Liver (tissue), 9 donors: Measurements from ENCODE around the gene AIDA. TPM values are rescaled to one million over a fixed set of nuclear protein-coding genes. Genes with fewer than 3 reads are reported as not detected.

Source experiments
- DNase-seq: peaks from one replicate; pipeline ENCODE4 v3.0.0-alpha.2; 2017; ENCODE audit warnings: low spot score
- H3K27ac ChIP-seq, 2 donors: one replicate each; pipeline ENCODE4 v1.7.0; 2013; ENCODE audit warnings: inconsistent platforms in 2 of 2, low read length in 2 of 2, control low read depth in 1 of 2, low read depth in 1 of 2, mild to moderate bottlenecking in 1 of 2
- H3K27me3 ChIP-seq, 4 donors: one replicate each; pipeline versions ENCODE4 v1.6.1 to v1.7.0; 2013; ENCODE audit warnings: low read length in 3 of 4, inconsistent platforms in 1 of 4, mild to moderate bottlenecking in 1 of 4, moderate library complexity in 1 of 4; ENCODE audit not compliant: control insufficient read depth in 4 of 4, insufficient read depth in 4 of 4
- H3K36me3 ChIP-seq, 4 donors: one replicate each; pipeline versions ENCODE4 v1.6.1 to v1.7.0; 2013; ENCODE audit warnings: low read length in 3 of 4, mild to moderate bottlenecking in 3 of 4, low read depth in 1 of 4, moderate library complexity in 1 of 4; ENCODE audit not compliant: control insufficient read depth in 4 of 4, insufficient read depth in 3 of 4
- H3K4me1 ChIP-seq, 4 donors: one replicate each; pipeline versions ENCODE4 v1.6.1 to v1.7.0; 2013; ENCODE audit warnings: low read length in 3 of 4, mild to moderate bottlenecking in 3 of 4, moderate library complexity in 1 of 4; ENCODE audit not compliant: control insufficient read depth in 4 of 4, insufficient read depth in 4 of 4
- H3K4me3 ChIP-seq, 3 donors: one replicate each; pipeline versions ENCODE4 v1.6.1 to v1.7.0; 2013; ENCODE audit warnings: low read length in 3 of 3, control low read depth in 1 of 3, low read depth in 1 of 3, mild to moderate bottlenecking in 1 of 3
- H3K9ac ChIP-seq, 2 donors: one replicate each; pipeline ENCODE4 v1.7.0; 2013; ENCODE audit warnings: low read length in 2 of 2, mild to moderate bottlenecking in 2 of 2, moderate library complexity in 2 of 2, control low read depth in 1 of 2, low read depth in 1 of 2
- H3K9me3 ChIP-seq, 4 donors: one replicate each; pipeline versions ENCODE4 v1.6.1 to v1.7.0; 2013; ENCODE audit warnings: low read length in 3 of 4; ENCODE audit not compliant: control insufficient read depth in 4 of 4
- CTCF ChIP-seq: fragments of 150-350 bp; IDR thresholded peaks from 2 replicates; pipeline ENCODE4 v1.5.1; 2017; ENCODE audit warnings: improper control_type of control experiment, low read depth, low read length; ENCODE audit not compliant: missing input control
- EGR1 ChIP-seq, 2 donors: IDR thresholded peaks; 2 replicates each; pipeline ENCODE4 v1.6.1; 2016 to 2018; ENCODE audit warnings: antibody characterized with exemption in 2 of 2, low read depth in 2 of 2
- FOXA1 ChIP-seq: IDR thresholded peaks from 2 replicates; pipeline ENCODE4 v1.6.1; 2016; ENCODE audit warnings: antibody characterized with exemption
- FOXA2 ChIP-seq: IDR thresholded peaks from 2 replicates; pipeline ENCODE4 v1.6.1; 2016; ENCODE audit warnings: antibody characterized with exemption
- GABPA ChIP-seq, 2 donors: IDR thresholded peaks in 1 of 2; conservative IDR thresholded peaks in 1 of 2; 2 replicates each; pipeline ENCODE4 v1.6.1; 2016; ENCODE audit warnings: antibody characterized with exemption in 2 of 2, mild to moderate bottlenecking in 1 of 2, moderate library complexity in 1 of 2
- HNF4G ChIP-seq: IDR thresholded peaks from 2 replicates; pipeline ENCODE4 v1.6.1; 2016; ENCODE audit warnings: antibody characterized with exemption
- JUND ChIP-seq, 2 donors: IDR thresholded peaks; 2 replicates each; pipeline ENCODE4 v1.6.1; 2016; ENCODE audit warnings: antibody characterized with exemption in 2 of 2
- NR2F2 ChIP-seq: IDR thresholded peaks from 2 replicates; pipeline ENCODE4 v1.6.1; 2016; ENCODE audit warnings: antibody characterized with exemption
- RAD21 ChIP-seq, 2 donors: IDR thresholded peaks; 2 replicates each; pipeline ENCODE4 v1.6.1; 2016; ENCODE audit warnings: antibody characterized with exemption in 2 of 2, mild to moderate bottlenecking in 2 of 2
- REST ChIP-seq: IDR thresholded peaks from 2 replicates; pipeline ENCODE4 v1.6.1; 2016; ENCODE audit warnings: antibody characterized with exemption, mild to moderate bottlenecking
- RXRA ChIP-seq, 2 donors: IDR thresholded peaks; 2 replicates each; pipeline ENCODE4 v1.6.1; 2017 to 2018; ENCODE audit warnings: antibody characterized with exemption in 2 of 2, mild to moderate bottlenecking in 1 of 2
- TAF1 ChIP-seq: conservative IDR thresholded peaks from 2 replicates; pipeline ENCODE4 v1.6.1; 2016; ENCODE audit warnings: antibody characterized with exemption, mild to moderate bottlenecking
- YY1 ChIP-seq: IDR thresholded peaks from 2 replicates; pipeline ENCODE4 v1.6.1; 2016; ENCODE audit warnings: antibody characterized with exemption, mild to moderate bottlenecking
- ZBTB33 ChIP-seq: IDR thresholded peaks from 2 replicates; pipeline ENCODE4 v1.6.1; 2016; ENCODE audit warnings: antibody characterized with exemption
- WGBS: extraction: QIAGEN DNeasy Blood & Tissue Kit; methylation state at CpG from one replicate; pipeline ENCODE4 v1.1.7; 2013; 5-methylcytosine and 5-hydroxymethylcytosine counted together
- polyA plus RNA-seq, 2 donors: library from polyadenylated mRNA; stranded (reverse) in 1 of 2; unstranded in 1 of 2; fragments of 200-250 nt in 1 of 2; fragments of >200 nt in 1 of 2; fragmentation: Nextera tagmentation in 1 of 2; extraction: Ambion mirVana in 1 of 2; gene quantifications; one replicate each; pipeline versions ENCODE4 v1.2.1 to v1.2.3, GENCODE V29; 2013 to 2015
- total RNA-seq, 2 donors: library from RNA; depleted of rRNA; stranded (reverse); fragments of >200 nt; gene quantifications; one replicate each; pipeline ENCODE4 v1.2.3, GENCODE V29; 2014
- donor health status: healthy.
- donor health status: healthy.
- donor health status: healthy.
- donor health status: healthy.
- donor health status: healthy.

AIDA gene
- total and polyA plus RNA-seq, 4 donors: 9.3 to 48.2 (median 21.5) TPM

- H3K27me3 ChIP-seq: no peaks in the 10 kb centered on the region
- no peaks in the 10 kb centered on the region for H3K9me3 ChIP-seq
- H3K36me3 ChIP-seq: peaks cover 0 to 2% (median 0%) of the 10 kb centered on the region in 4 donors
- H3K27ac ChIP-seq: no peak overlapping the region
- no peak overlapping the region for H3K4me3 ChIP-seq
- no peak for DNase-seq
- TF ChIP-seq TAF1: no peak
- no peak for TF ChIP-seq JUND (IDR thresholded peaks at IDR 0.05)
- TF ChIP-seq REST: no peak
- TF ChIP-seq HNF4G: no peak
- TF ChIP-seq RAD21 (IDR thresholded peaks at IDR 0.05): no peak
- TF ChIP-seq ZBTB33: no peak
- no peak for TF ChIP-seq NR2F2
- TF ChIP-seq RXRA (IDR thresholded peaks at IDR 0.05): no peak
- no peak for TF ChIP-seq YY1
- TF ChIP-seq CTCF: no peak
- no peak for TF ChIP-seq FOXA1
- no peak for TF ChIP-seq EGR1 (IDR thresholded peaks at IDR 0.05; ENCODE audit: low read depth in 2 of 2)
- WGBS: 85% methylated on average over 2 of the region's 2 CpGs
- no peaks in the 10 kb centered on the region for H3K4me1 ChIP-seq
- no peak overlapping the region for H3K9ac ChIP-seq
These were observed 14.5 kb downstream of the AIDA start for GRCh38 chr1:222697826-222698225.

GRCh38 chr1:222697203-222697602, 15.1 kb downstream of the AIDA start:
- Histone ChIP-seq H3K9ac (no peak overlapping the region), H3K4me3 (no peak overlapping the region), H3K27me3 (no peaks in the 10 kb centered on the region), H3K9me3 (no peaks in the 10 kb centered on the region), H3K36me3 (peaks cover 0 to 2% (median 0%) of the 10 kb centered on the region in 4 donors), H3K4me1 (no peaks in the 10 kb centered on the region), H3K27ac (no peak overlapping the region)
- TF ChIP-seq FOXA2 (no peak), NR2F2 (no peak), RXRA (IDR thresholded peaks at IDR 0.05) (no peak), CTCF (no peak), ZBTB33 (no peak), GABPA (IDR thresholded peaks at IDR 0.05 in 1 of 2, conservative IDR thresholded peaks at IDR 0.05 in 1 of 2) (no peak), JUND (IDR thresholded peaks at IDR 0.05) (no peak), TAF1 (no peak)
- WGBS: 96% methylated on average over 2 of the region's 2 CpGs
- no peak for DNase-seq
